ENCODE results near the gene GINS2. TPM values are rescaled to one million over a fixed set of nuclear protein-coding genes. Genes with fewer than 3 reads are reported as not detected.

Gene GINS2
- total and polyA plus RNA-seq, 2 of the 4 experiments (the other 2 are of a cell fraction), result 12.0 to 13.4 TPM

DNA sequence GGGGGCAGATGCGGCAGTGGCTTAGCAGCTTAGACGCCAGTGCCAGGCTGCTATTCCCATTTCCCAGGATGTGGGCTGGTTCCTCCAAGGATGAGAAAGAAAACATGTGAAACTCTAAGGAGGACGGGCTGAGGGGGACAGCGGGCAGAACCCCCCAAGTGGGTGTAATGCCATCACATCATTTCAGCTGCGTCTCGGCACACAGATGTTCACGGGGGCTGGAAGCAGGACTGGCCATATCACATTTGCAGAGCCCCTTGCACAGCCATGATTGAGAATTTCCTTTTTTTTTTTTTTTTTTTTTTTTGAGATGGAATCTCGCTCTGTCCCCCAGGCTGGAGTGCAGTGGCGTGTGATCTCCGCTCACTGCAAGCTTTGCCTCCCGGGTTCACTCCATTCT lies 15.3 kb upstream of the GINS2 start (continued):
- no peak for TF ChIP-seq SMC3 (IDR thresholded peaks at IDR 0.05; ENCODE audit: low read depth, low read length)
- TF ChIP-seq BHLHE40 (IDR thresholded peaks at IDR 0.05; ENCODE audit: low read depth, low read length), result no peak
- no peak for TF ChIP-seq POLR2A (IDR thresholded peaks at IDR 0.05; ENCODE audit: low read depth, low read length)
- no peak for TF ChIP-seq MAZ (IDR thresholded peaks at IDR 0.05; ENCODE audit: borderline replicate concordance, low read depth, low read length)
- TF ChIP-seq RFX5 (IDR thresholded peaks at IDR 0.05; ENCODE audit: low read depth, low read length), result no peak
- no peak for TF ChIP-seq CEBPB (IDR thresholded peaks at IDR 0.05; ENCODE audit: low read depth, low read length)

DNA sequence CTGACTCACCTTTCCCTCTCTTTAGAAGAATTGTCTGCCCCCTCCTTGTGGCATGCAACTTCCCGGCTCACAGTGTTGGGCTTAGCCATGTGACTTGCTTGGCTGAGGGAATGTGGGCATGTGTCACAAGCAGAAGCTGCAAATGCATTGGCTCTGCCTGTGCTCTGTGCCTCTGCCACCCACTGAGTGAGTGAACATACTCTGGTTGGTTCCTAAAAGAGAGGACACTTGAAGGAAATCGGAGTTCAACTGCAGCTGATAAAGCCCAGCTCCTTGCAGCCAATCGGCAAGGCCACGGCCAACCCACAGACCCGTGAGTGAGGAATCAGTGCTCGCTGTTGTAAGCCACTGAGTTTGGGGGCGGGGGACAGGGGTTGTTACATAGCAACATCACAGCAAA lies 10.9 kb upstream of the GINS2 start:
- no TSS peak for BruUV-seq (replicated peaks)
- Histone ChIP-seq H2AK9ac (replicated peaks; ENCODE audit: low read depth, low read length, poor library complexity) (no peak overlapping the region), H2BK20ac (ENCODE audit: low read depth, low read length) (no peak overlapping the region), H3K18ac (ENCODE audit: low read depth, low read length) (no peak overlapping the region), H2AFZ (replicated peaks; ENCODE audit: low read length, poor library complexity) (peak overlapping the region; percentile 83), H2BK15ac (ENCODE audit: low read depth, low read length) (no peak overlapping the region), H3K79me1 (ENCODE audit: low read depth in 1 of 2, low read length in 2 of 2) (no peaks in the 10 kb centered on the region), H3K27ac (ENCODE audit: insufficient read depth, low read length) (no peak overlapping the region), H3K23ac (ENCODE audit: low read depth, low read length) (no peak overlapping the region), H3K56ac (ENCODE audit: extremely low read depth, insufficient read depth, low read length) (no peak overlapping the region), H4K5ac (ENCODE audit: low read depth, low read length) (no peak overlapping the region), H3K9ac (ENCODE audit: low read depth, low read length) (no peak overlapping the region), H3K4ac (ENCODE audit: low read depth, low read length) (no peak overlapping the region), H3K4me2 (ENCODE audit: low read depth, low read length) (no peak overlapping the region), H3K36me3 (ENCODE audit: control insufficient read depth, insufficient read depth, low read length) (peaks cover 2% of the 10 kb centered on the region), H4K20me1 (ENCODE audit: insufficient read depth, low read length) (no peaks in the 10 kb centered on the region; the same call in 1 of the 2 replicates), H3K14ac (replicated peaks; ENCODE audit: low read depth, low read length) (no peak overlapping the region), H3K9me3 (ENCODE audit: control insufficient read depth, insufficient read depth, low read length) (peaks cover 2% of the 10 kb centered on the region; the same call in 1 of the 2 replicates), H3K9me1 (ENCODE audit: insufficient read depth, low read length) (no peaks in the 10 kb centered on the region), H3K4me1 (ENCODE audit: control insufficient read depth, insufficient read depth, low read length) (0 out of 2 replicates have a peak, but pooled peaks cover 3% of the 10 kb centered on the region), H3K4me3 (ENCODE audit: insufficient read depth, low read depth, low read length) (no peak overlapping the region), H3K27me3 (ENCODE audit: control insufficient read depth, insufficient read depth, low read length) (peaks cover 28% of the 10 kb centered on the region), H4K8ac (ENCODE audit: low read depth in 2 of 2, low read length in 2 of 2) (no peak overlapping the region), H2BK120ac (ENCODE audit: low read depth, low read length) (no peak overlapping the region), H2BK5ac (ENCODE audit: low read depth, low read length, poor library complexity, severe bottlenecking) (no peak overlapping the region), H2AK5ac (ENCODE audit: low read depth, low read length) (no peak overlapping the region), H4K91ac (ENCODE audit: insufficient read depth, low read depth, low read length) (no peak overlapping the region)
- dilution Hi-C loops (cut with HindIII; ENCODE audit: low sequenced_read_pairs, unreplicated experiment) (no loop called here), intact Hi-C loops (cut with micrococcal nuclease) (no loop called here), in situ Hi-C loops (cut with MboI; ENCODE audit: low sequenced_read_pairs) (no loop called here)
- DNase-seq (peak; percentile 75), ATAC-seq (ENCODE audit: low read depth) (peak; percentile 93)
- TF ChIP-seq MXI1 (IDR thresholded peaks at IDR 0.05; ENCODE audit: borderline replicate concordance, low read depth, low read length) (no peak), MAFK (IDR thresholded peaks at IDR 0.05; ENCODE audit: low read depth, low read length) (no peak), BHLHE40 (IDR thresholded peaks at IDR 0.05; ENCODE audit: low read depth, low read length) (no peak), CEBPB (IDR thresholded peaks at IDR 0.05; ENCODE audit: low read depth, low read length) (0 out of 2 replicates have a peak, but pooled peaks have one; percentile 2), POLR2A (IDR thresholded peaks at IDR 0.05; ENCODE audit: low read depth, low read length) (no peak), MAZ (IDR thresholded peaks at IDR 0.05; ENCODE audit: borderline replicate concordance, low read depth, low read length) (no peak)
- TF ChIP-seq, protein P1, sequence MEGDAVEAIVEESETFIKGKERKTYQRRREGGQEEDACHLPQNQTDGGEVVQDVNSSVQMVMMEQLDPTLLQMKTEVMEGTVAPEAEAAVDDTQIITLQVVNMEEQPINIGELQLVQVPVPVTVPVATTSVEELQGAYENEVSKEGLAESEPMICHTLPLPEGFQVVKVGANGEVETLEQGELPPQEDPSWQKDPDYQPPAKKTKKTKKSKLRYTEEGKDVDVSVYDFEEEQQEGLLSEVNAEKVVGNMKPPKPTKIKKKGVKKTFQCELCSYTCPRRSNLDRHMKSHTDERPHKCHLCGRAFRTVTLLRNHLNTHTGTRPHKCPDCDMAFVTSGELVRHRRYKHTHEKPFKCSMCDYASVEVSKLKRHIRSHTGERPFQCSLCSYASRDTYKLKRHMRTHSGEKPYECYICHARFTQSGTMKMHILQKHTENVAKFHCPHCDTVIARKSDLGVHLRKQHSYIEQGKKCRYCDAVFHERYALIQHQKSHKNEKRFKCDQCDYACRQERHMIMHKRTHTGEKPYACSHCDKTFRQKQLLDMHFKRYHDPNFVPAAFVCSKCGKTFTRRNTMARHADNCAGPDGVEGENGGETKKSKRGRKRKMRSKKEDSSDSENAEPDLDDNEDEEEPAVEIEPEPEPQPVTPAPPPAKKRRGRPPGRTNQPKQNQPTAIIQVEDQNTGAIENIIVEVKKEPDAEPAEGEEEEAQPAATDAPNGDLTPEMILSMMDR (conservative IDR thresholded peaks at IDR 0.05; ENCODE audit: low read depth, low read length), result no peak
- TF ChIP-seq, protein P2, sequence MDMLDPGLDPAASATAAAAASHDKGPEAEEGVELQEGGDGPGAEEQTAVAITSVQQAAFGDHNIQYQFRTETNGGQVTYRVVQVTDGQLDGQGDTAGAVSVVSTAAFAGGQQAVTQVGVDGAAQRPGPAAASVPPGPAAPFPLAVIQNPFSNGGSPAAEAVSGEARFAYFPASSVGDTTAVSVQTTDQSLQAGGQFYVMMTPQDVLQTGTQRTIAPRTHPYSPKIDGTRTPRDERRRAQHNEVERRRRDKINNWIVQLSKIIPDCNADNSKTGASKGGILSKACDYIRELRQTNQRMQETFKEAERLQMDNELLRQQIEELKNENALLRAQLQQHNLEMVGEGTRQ (IDR thresholded peaks at IDR 0.05; ENCODE audit: low read depth, low read length), result peak; percentile 86
- TF ChIP-seq, protein P3, sequence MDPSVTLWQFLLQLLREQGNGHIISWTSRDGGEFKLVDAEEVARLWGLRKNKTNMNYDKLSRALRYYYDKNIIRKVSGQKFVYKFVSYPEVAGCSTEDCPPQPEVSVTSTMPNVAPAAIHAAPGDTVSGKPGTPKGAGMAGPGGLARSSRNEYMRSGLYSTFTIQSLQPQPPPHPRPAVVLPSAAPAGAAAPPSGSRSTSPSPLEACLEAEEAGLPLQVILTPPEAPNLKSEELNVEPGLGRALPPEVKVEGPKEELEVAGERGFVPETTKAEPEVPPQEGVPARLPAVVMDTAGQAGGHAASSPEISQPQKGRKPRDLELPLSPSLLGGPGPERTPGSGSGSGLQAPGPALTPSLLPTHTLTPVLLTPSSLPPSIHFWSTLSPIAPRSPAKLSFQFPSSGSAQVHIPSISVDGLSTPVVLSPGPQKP (IDR thresholded peaks at IDR 0.05; ENCODE audit: borderline replicate concordance, low read depth, low read length), result no peak
- 19% methylated on average over 2 of the region's 7 CpGs; no CpG with 5 or more reads in 1 of the 2 experiments for WGBS, 2 experiments (ENCODE audit: extremely low coverage in 2 of 2, insufficient read length in 1 of 2)
- ChIA-PET CTCF (interaction anchor here (0.5 kb wide), 1 partner anchor 12 kb away, joined by 3 read pairs; no protein-coding TSS in a partner anchor), POLR2A (ENCODE audit: unreplicated experiment) (no interaction called here)
